NOMO-1 treated with DMSO at 0.1 percent for 48 hours (cell line): ENCODE results near the gene SLC44A4.
"Not testable (repeated sequence)": the region's sequence is repeated elsewhere in the genome, so short reads cannot be mapped to it uniquely, and the experiment has no call there.

ENCODE experiments used
- DNase-seq: peaks from one replicate; lab custom pipeline; 2025; ENCODE audit not compliant: unreplicated experiment; lab: John Stamatoyannopoulos, UW

Gene SLC44A4

DNA sequence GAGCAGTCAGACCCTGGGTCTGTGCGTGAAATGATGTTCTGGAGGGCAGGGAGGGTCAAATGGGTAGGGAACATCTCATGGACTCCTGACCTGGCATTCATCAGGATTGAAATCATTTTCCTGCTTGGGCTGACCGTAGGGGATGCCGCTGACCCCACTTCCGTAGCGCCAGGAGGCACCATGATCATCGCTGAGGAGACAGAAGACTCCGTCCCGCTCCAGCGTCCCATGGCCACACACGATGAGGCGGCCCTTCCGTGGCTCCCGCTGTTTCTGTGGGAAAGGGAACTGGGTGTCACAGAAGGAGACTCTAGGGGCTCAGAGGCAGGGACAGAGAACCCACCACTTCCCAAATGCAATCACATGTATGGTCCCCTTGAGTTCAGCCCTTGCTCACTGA is 18.4 kb downstream of the SLC44A4 start:
- DNase-seq = no peak

- no peak for DNase-seq
Observed at GRCh38 chr6:31859923-31860322, 18.9 kb downstream of the SLC44A4 start.

- no peak for DNase-seq
Observed at GRCh38 chr6:31858707-31859106, 20.1 kb downstream of the SLC44A4 start.

DNA sequence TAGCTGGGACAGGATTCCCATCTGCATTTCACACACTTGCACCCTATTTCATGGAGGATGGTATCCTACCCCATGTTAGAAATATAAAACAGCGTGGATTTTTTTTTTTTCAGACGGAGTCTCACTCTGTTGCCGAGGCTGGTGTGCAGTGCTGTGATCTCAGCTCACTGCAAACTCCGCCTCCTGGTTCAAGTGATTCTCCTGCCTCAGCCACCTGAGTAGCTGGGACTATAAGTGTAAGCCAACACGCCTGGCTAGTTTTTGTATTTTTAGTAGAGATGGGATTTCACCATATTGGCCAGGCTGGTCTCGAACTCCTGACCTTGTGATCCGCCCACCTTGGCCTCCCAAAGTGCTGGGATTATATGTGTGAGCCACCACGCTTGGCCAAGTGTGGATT is 21.0 kb downstream of the SLC44A4 start:
- not testable (repeated sequence) for DNase-seq

- not testable (repeated sequence) for DNase-seq
Observed at GRCh38 chr6:31851980-31852718, 26.6 kb downstream of the SLC44A4 start.

- DNase-seq = no peak
Observed at GRCh38 chr6:31851485-31851832, 27.3 kb downstream of the SLC44A4 start.

DNA sequence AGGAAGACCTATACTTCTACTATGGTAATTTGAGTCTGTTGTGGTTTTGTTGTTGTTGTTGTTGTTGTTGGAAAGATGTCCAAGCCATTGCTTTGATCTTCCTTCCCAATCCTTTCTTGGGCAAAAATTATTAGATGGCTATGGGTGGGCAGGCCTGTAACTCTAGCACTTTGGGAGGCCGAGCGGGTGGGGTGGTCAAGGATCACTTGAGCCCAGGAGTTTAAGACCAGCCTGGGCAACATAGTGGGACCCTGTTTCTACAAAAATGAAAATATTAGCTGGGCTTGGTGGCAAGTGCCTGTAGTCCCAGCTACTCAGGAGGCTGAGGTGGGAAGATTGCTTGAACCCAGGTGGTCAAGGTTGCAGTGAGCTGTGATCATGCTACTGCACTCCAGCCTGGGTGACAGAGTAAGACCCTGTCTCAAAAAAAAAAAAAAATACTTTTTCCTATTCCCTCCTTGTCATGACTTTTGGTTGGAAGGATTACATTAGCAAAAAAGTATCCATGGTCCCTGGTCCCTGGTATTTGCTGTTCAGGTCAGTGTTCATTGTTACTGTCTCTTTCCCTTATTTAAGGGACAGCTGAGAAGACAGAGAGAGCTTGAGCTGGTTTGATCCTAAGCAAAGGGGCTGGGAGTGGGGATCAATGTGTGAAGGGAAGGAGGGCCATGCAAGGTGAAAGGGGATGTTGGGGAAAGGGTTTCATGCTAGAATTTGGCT is 27.9 kb downstream of the SLC44A4 start:
- no peak for DNase-seq

DNA sequence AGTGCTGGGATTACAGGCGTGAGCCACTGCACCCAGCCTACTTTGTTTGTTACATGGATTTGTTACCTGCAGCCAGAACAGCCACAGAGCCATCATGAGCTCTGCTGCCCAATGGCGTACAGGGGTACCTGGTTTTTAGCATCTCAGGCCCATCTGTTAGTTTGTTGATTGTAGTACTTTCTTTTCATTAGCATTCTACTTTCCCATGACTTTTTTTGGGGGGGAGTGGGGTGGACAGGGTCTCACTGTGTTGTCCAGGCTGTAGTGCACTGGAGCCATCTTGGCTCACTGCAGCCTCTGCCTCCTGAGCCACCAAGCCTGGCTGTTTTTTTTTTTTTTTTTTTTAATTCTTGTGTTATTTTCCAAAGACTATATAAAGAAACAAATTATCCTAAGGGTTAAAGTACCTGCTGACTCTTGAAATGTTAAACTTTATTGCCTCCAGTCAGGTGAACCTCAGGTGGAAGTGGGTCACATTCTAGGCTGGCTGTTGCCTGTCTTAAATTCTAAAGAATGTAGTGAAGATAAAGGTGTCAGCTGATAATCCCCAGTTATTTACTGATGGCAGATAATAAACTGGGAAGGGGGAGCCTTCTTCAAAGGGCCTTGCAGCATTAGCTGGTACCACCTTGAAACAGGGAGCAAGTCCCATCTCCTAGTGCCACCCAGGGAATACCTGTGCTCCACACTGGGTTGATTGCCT is 31.4 kb downstream of the SLC44A4 start:
- DNase-seq = no peak

DNA sequence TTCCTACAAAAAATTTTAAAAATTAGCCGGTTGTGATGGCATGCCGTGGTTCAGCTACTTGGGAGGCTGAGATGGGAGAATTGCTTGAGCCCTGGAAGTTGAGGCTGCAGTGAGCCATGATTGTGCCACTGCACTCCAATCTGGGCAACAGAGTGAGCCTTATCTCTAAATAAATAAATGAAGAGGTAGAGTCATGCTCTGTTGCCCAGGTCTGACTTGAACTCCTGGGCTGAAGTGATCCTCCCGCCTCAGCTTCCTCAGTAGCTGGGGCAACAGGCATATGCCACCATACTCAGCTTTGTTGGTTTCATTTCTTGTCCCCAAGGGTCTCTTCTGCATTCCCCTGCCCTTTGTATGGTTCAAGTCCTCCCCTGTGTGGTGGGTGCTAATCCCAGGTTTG is 34.3 kb downstream of the SLC44A4 start:
- DNase-seq = no peak

- DNase-seq = no peak
Observed at GRCh38 chr6:31842053-31842452, 36.7 kb downstream of the SLC44A4 start.

DNA sequence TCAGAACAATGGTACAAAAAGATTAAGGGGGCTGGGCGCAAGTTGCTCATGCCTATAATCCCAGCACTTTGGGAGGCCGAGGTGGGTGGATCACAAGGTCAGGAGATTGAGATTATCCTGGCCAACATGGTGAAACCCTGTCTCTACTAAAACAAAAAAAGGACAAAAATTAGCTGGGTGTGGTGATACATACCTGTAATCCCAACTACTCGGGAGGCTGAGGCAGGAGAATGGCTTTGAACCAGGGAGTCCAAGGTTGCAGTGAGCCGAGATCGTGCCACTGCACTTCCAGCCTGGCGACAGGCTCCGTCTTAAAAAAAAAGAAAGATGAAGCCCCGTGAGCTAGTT is 39.0 kb downstream of the SLC44A4 start:
- not testable (repeated sequence) for DNase-seq

DNA sequence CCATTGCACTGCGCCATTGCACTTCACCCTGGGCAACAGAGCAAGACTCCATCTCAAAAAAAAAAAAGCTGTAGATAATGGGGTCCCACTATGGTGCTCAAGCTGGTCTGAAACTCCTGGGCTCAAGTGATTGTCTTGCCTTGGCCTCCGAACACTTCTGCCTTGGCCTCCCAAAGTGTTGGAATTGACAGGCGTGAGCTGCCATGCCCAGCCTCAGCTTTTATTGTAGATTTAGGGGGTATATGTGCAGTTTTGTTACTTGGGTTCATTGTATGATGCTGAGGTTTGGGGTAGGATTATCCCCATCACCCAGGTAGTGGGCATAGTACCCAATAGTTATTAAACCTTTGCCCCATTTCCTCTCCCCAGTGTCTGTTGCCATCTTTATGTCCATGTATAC is 39.8 kb downstream of the SLC44A4 start:
- no peak for DNase-seq

GRCh38 chr6:31838114-31838553 is 40.7 kb downstream of the SLC44A4 start:
- DNase-seq = not testable (repeated sequence)

GRCh38 chr6:31837369-31838113 is 41.3 kb downstream of the SLC44A4 start:
- DNase-seq = peak; percentile 18

DNA sequence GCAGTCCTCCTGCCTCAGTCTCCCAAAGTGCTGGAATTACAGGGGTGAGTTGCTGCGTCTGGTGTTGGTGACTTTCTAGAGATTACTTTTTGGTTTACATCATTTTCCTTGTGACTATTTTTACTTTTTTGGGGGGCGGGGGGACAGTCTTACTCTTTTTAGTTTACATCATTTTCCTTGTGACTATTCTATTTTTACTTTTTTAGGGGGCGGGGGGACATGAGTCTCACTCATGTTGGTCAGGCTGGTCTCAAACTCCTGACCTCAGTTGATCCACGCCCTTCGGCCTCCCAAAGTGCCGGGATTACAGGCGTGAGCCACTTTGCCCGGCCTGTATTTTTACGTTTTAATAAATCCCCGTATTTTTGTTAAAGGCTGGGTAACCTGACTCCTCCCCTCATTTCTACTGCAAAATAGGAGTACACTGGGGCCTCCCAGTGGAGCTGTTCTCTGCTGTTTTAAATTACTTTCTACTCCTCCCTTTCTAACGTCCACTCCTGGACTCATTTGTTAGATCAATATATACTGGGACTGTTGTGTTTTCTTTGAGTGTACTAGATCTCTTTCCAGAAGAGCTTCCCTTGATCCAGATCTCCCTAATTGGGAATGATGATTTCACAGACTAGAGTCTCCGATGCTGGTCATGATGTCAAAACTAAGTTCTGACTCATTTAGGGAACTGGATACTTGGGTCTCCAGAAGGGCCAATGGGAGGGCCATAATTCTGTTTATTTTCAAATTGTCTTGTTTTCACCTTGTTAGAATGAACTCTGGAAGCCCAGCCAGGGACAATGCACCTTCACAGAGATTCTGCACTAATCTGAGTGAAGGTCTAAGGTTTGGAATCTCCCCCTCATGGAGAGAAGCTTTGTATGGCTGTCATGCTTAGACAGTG is 42.1 kb downstream of the SLC44A4 start:
- peak; percentile 62 for DNase-seq

GRCh38 chr6:31836047-31836473 is 42.7 kb downstream of the SLC44A4 start:
- DNase-seq = no peak

DNA sequence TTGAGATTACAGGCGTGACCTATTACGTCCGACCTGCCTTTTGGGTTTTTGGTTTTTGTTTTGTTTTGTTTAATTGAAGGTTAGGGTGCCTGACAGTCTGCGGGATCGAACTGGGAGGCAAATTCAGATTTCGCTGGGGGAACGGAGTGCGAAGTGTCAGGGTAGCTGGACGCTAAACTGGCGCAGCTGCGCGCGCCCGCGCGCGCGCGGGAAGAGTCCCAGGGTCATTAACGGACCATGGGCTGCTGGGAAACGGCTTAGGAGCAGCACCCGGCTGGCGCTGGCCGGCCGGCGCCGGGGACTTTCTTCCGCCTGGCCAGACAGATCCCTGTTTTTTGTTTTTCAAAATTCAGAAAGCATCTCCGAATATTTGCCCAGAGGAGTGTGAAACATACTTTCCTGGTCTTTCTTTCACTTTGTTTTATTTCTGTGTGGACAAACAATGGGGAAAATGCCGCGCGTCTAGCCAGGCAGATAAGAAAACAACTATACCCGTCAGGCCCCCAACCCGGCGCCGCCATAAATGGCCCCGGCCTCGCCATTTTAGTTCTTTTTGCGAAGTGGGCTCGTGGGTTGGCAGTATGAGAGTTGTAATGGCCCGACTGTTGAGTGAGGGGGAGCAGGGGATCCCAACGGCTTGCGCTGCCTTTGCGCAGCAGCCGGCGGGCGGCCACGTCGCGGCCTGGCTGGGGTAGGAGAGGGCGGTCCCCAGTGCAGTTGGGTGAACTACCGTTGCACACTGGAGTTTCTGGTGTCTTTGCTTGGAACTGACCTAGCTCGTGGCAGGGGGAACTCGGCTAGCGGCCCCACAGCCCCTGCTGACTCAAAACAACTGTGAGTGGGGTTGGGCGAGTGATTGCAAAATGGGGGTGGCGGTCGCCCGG is 44.2 kb downstream of the SLC44A4 start:
- peak; percentile 76 for DNase-seq

DNA sequence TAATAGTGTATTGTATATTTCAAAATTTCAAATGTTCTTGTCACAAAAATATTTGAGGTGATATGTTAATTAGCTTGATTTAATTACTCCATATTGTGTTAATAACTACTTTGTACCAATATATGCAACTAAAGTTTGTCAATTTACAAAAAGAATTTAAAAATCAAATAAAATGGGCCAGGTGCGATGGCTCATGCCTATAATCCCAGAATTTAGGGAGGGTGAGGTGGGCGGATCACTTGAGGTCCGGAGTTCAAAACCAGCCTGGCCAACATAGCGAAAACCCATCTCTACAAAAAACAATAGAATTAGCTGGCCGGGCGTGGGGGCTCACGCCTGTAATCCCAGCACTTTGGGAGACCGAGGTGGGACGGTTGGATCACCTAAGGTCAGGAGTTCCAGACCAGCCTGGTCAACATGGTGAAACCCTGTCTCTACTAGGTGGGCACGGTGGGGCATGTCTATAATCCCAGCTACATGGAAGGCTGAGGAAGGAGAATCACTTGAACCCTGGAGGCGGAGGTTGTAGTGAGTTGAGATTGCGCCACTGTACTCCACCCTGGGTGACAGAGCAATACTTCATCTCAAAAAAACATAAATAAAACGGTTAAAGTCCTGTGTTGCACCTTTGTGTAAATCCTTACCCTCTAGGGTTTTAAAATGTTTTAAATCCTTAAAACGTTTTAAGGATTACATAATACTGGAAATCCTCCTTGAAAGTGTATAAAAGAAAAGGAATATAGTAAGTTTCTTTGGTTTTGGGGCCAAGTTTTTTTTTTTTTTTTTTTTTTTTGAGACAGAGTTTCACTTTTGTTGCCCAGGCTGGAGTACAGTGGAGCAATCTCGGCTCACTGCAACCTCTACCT is 47.2 kb downstream of the SLC44A4 start:
- DNase-seq = peak; percentile 46
